OCI-M1 (cell line): ENCODE results near the gene CHMP1A.
"Not testable (repeated sequence)": the region's sequence is repeated elsewhere in the genome, so short reads cannot be mapped to it uniquely, and the experiment has no call there.

Experiments used
- DNase-seq: peaks from one replicate; lab custom pipeline; 2025; lab: John Stamatoyannopoulos, UW

The CHMP1A gene

GRCh38 chr16:89657442-89658220, at the start of gene CHMP1A, which contains the start of gene SPATA33:
TSS of gene CHMP1A (minus strand) at chr16:89657708. CDS start at chr16:89657588, 120 bp downstream.
TSS of gene SPATA33 (plus strand) at chr16:89657836. CDS start at chr16:89657912, 76 bp downstream.
- DNase-seq, result peak; percentile 95

DNA sequence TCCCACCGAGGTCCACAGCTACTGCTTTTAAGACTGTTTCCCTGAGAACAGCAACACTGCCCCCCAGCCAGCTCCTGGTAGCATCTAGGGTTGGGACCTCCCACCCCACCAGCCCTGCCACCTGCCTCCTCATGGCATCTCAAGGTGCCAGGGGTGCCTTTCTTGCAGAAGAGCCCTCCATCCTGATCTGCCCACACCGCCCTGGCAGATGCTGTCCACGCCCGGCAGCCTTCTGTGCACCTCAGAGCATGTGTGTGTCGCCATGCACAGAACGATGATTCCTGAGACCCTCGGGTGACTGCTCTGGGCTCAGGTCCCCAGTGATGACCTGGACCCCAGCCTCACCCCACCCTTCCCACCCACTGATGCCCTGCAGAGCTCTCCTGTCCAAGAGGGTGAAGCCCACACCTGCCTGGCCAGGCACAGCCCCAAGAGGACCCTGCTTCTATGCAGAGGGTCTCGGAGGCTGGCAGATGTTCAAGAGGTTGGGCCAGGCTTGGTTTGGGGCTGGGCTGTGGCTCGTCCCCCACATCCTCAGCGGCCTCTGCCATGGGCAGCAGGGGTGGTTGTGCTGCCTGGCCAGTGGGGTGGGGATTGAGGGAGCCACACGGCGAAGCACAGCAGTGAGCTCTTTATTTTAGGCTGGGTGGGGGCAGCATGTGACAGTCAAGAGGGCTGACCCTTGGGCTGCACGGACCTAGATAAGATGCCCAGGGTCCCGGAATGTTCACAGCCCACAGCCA, 49.2 kb upstream of the CHMP1A start:
- peak; percentile 39 for DNase-seq

GRCh38 chr16:89705006-89705405, 47.5 kb upstream of the CHMP1A start:
- no peak for DNase-seq

GRCh38 chr16:89704281-89704680, 46.8 kb upstream of the CHMP1A start:
- DNase-seq, result peak; percentile 42

DNA sequence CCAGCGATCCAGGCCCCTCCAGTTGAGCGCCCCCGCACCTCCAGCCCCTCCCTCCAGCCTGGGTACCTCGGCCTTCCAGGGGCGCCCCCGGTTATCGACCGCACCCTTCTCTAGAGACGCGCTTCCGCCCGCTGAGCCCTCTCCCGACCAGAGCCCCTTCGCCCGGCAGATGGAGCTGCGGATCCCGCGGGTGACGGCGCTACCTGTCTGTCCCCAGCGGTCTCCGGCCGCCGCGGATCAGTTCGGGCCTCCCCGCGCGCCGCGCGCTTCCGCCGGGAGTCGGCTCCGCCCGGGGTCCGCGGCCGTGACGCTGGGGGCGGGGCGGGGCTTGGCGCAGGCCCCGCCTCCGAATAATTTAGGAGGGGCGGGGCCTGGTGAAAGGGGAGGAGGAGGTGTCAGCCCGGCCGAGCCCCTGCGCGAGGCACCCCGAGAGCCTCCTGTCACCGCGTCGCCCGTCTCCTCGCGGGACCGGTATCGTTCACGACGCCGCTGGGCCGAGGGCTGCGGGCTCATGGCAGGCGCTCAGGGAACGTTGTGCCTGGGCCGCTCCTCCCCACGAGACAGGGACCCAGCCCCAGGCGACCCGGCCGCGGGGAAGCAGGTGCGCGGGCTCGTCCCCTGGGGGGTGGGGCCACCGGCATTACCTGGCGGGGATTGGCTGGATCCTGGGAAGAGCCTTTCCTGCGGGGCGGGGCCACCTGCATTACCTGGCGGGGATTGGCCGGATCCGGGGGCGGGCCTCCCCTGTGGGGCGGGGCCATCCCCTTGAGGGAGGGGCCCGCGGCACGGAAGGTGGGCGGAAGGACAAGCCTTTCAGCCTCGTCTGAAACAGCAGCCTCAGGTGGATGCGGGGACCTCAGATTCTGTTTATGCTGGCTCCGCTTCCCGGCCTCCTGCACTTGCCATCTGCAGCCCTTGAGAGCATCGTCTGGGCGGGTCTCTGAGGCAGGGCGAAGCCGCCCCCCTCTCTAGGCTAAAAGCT, 44.2 kb upstream of the CHMP1A start, which contains the start of gene SPATA2L:
Gene SPATA2L, minus strand, starts transcription at position 281 of the 982 bp plus-strand sequence. CDS start 473 bp downstream, outside the sequence.
- DNase-seq, result peak; percentile 97

GRCh38 chr16:89700649-89701424, 43.3 kb upstream of the CHMP1A start:
- peak; percentile 73 for DNase-seq

DNA sequence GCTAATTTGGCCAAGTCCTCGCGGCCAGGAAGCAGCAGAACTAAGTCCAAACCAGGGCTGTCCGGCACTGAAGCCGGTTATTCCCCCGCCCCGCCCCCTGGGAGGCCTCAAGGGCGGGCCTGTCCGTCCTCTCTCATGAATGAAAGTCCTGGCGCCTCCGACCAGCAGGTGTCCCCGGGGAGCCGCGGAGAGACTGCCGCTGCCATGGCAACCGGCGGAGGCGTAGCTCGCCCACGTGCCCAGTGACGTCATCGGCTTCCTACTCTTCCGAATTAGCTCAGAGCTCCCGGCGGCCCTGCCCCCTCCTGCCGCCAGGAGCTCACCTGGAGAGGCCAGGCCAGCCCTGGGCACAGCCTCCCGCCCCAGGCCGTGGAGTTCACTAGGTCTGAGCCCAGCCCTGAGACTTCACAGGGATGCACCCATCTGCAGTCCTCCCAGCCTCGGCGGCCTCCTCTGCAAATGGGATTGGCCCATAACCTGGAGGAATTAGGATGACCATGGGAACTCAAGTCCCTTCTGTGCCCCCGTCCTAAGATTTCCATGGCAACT, 42.7 kb upstream of the CHMP1A start:
- DNase-seq, result peak; percentile 100

GRCh38 chr16:89699629-89700099, 42.2 kb upstream of the CHMP1A start:
- DNase-seq, result not testable (repeated sequence)

- DNase-seq, result not testable (repeated sequence)
Observed at GRCh38 chr16:89698717-89699116, 41.2 kb upstream of the CHMP1A start.

GRCh38 chr16:89697616-89698331, 40.3 kb upstream of the CHMP1A start:
- no peak for DNase-seq

DNA sequence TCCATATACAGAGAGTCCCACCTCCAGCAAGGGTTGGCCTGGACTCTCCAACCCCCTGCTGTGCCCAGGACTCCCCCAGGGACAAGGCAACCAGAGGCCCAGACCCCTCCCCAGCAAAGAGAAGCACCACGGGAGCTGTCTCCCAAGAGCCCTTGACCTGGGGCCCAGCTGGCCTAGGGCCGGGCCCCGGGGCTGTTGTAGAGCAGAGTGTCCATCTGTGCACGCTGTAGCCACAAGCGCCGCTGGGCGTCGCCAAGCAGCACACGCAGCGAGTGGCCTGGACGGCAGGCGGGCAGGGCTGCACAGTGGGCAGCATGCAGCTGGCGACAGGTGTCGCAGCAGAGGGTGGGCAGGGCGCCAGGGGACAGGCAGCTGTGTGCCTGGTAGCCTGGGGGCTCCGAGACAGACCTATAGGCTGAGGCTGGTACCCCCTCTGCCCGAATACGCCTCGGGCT, 39.7 kb upstream of the CHMP1A start:
- DNase-seq, result no peak

DNA sequence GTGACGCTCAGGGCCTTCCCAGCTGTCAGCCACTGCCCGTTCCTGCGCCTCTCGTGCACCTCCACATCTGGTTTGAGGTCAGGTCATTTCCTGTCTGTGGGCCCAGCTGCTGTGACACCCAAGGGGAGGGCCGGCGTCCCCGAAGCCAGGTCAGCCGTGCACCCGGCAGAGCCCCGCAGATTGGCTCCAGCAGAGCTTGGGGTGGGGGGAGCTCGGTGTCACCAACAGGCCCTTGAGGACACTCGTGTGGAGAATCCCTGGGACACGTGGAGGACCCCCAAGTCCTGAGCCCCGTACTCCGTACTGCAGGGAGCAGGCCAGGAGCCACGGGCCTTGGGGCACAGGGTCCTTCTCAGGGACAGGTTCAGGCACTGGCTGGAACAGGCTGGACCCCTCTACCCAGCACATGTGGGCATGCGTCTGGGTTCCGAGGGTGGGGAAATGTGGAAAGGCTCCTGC, 39.2 kb upstream of the CHMP1A start:
- no peak for DNase-seq

- DNase-seq, result no peak
Observed at GRCh38 chr16:89695875-89696669, 38.6 kb upstream of the CHMP1A start.

DNA sequence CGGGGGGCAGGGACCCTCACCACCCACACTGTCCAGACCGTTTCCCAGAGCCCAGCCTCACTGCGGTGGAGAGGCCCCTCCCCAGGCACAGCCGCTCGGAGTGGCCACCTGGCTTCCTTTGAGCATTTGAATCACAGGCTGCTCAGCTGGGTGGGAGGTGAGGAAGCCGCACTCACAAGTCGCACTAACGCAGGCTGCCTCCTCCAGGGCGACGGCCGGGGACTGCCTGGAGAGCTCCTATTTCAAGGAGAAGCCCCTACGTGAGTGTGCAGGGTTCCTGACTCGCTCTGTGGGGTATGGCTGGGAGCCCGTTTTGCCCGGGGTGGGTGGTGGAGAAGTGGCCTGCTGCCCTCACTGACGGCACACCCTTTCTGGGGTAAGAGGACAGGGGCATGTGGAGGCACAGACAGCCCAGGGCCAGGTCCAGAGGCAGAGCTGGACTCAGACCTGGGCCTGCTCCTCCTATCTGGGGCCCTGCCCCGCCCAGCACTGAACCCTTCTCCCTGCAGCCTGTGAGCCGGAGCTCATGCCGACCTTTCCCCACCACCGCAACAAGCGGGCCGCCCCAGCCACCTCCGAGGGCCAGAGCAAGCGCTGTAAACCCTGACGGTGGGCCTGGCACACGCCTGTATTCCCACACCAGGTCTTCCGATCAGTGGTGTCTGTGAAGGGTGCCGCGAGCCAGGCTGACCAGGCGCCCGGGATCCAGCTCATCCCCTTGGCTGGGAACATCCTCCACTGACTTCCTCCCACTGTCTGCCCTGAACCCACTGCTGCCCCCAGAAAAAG, 37.8 kb upstream of the CHMP1A start:
- no peak for DNase-seq

DNA sequence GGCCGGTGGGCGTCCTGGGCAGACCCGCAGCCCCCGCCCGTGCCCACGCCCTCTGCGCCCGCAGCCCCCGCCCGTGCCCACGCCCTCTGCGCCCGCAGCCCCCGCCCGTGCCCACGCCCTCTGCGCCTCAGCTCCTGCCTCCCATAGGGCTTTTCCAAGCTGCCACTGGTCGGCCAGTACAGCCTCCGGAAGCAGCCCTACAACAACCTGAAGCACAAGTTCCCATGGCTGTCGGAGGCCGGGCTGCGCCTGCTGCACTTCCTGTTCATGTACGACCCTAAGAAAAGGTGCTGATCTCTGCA, 37.2 kb upstream of the CHMP1A start:
- DNase-seq, result not testable (repeated sequence)

DNA sequence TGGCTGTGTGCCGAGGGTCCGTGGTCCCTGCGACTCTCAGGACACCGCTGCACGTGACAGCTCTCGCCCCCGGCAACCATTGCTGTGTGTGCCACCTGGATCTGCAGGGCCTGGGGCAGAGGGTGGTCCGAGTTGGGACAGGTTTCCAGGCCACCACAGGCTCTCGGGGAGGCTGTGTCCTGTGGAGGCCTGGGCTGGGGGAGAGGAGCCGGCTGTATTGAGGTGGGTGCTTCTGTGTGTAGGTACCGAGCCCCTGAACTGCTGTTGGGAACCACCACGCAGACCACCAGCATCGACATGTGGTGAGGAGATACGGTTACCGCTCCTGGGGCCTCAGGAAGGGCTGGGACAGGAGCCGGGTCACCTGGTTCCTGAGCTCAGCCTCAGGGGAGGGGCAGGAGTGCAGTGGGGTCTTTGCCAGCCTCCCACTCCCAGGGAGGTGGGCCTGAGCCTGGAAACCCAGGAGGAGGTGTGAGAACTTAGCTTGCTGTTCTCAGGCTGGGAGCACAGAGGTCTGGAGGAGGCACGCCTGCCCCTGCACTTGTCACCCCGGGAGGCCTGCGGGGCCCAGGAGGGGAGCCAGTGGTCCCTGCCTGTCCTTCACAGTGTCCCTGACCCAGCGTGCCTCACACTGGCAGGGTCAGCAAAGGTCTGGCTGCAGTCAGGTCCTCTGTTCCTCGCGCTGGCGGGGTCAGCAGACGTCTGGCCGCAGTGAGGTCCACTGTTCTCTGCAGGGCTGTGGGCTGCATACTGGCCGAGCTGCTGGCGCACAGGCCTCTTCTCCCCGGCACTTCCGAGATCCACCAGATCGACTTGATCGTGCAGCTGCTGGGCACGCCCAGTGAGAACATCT, 36.6 kb upstream of the CHMP1A start:
- no peak for DNase-seq

GRCh38 chr16:89693289-89693731, 35.8 kb upstream of the CHMP1A start:
- DNase-seq, result no peak
